HG03175 (cell line): ENCODE results near the gene EHBP1.
"Not testable (repeated sequence)": the region's sequence is repeated elsewhere in the genome, so short reads cannot be mapped to it uniquely, and the experiment has no call there.

Experiments used
- ATAC-seq: cut with Tn5 transposase; IDR thresholded peaks from one replicate; pipeline ENCODE4 v1.9.1; 2021; ENCODE audit warnings: mild to moderate bottlenecking, moderate library complexity; ENCODE audit not compliant: unreplicated experiment

The EHBP1 gene

GRCh38 chr2:62732262-62732777, 26.8 kb downstream of the EHBP1 start:
- ATAC-seq, result no peak

GRCh38 chr2:62733546-62733945, 28.0 kb downstream of the EHBP1 start:
- ATAC-seq, result no peak

GRCh38 chr2:62736899-62737559, 31.5 kb downstream of the EHBP1 start:
- no peak for ATAC-seq

GRCh38 chr2:62738981-62739936, 33.7 kb downstream of the EHBP1 start:
- ATAC-seq, result no peak

- ATAC-seq, result no peak
These were observed 34.7 kb downstream of the EHBP1 start for GRCh38 chr2:62740221-62740620.

GRCh38 chr2:62741127-62741526, 35.6 kb downstream of the EHBP1 start:
- no peak for ATAC-seq

GRCh38 chr2:62741954-62742722, 36.6 kb downstream of the EHBP1 start:
- ATAC-seq, result no peak

- no peak for ATAC-seq
These were observed 38.0 kb downstream of the EHBP1 start for GRCh38 chr2:62743506-62743905.

- no peak for ATAC-seq
These were observed 39.1 kb downstream of the EHBP1 start for GRCh38 chr2:62744603-62745002.

- ATAC-seq, result no peak
These were observed 40.5 kb downstream of the EHBP1 start for GRCh38 chr2:62745891-62746481.

- ATAC-seq, result no peak
These were observed 41.7 kb downstream of the EHBP1 start for GRCh38 chr2:62747169-62747568.

GRCh38 chr2:62747876-62748275, 42.4 kb downstream of the EHBP1 start:
- ATAC-seq, result no peak

- ATAC-seq, result not testable (repeated sequence)
These were observed 43.6 kb downstream of the EHBP1 start for GRCh38 chr2:62749111-62749510.

GRCh38 chr2:62757029-62757428, 51.5 kb downstream of the EHBP1 start:
- ATAC-seq, result no peak

- no peak for ATAC-seq
These were observed 54.5 kb downstream of the EHBP1 start for GRCh38 chr2:62760026-62760425.

- no peak for ATAC-seq
These were observed 55.0 kb downstream of the EHBP1 start for GRCh38 chr2:62760555-62760954.

GRCh38 chr2:62765619-62766376, 60.3 kb downstream of the EHBP1 start:
- ATAC-seq, result no peak

GRCh38 chr2:62768615-62769014, 63.1 kb downstream of the EHBP1 start:
- no peak for ATAC-seq

- no peak for ATAC-seq
These were observed 65.1 kb downstream of the EHBP1 start for GRCh38 chr2:62770629-62771028.
